ENCODE results near the gene CLMN. TPM values are rescaled to one million over a fixed set of nuclear protein-coding genes. Genes with fewer than 3 reads are reported as not detected.
A peak's percentile ranks its signal among the peaks of the same experiment; 100 is the strongest.

CLMN gene
- total and polyA plus RNA-seq, 2 of the 13 experiments (the other 11 are each of a cell fraction or from before 2014, with no cell fraction given) = 15.1 to 16.7 TPM

DNA sequence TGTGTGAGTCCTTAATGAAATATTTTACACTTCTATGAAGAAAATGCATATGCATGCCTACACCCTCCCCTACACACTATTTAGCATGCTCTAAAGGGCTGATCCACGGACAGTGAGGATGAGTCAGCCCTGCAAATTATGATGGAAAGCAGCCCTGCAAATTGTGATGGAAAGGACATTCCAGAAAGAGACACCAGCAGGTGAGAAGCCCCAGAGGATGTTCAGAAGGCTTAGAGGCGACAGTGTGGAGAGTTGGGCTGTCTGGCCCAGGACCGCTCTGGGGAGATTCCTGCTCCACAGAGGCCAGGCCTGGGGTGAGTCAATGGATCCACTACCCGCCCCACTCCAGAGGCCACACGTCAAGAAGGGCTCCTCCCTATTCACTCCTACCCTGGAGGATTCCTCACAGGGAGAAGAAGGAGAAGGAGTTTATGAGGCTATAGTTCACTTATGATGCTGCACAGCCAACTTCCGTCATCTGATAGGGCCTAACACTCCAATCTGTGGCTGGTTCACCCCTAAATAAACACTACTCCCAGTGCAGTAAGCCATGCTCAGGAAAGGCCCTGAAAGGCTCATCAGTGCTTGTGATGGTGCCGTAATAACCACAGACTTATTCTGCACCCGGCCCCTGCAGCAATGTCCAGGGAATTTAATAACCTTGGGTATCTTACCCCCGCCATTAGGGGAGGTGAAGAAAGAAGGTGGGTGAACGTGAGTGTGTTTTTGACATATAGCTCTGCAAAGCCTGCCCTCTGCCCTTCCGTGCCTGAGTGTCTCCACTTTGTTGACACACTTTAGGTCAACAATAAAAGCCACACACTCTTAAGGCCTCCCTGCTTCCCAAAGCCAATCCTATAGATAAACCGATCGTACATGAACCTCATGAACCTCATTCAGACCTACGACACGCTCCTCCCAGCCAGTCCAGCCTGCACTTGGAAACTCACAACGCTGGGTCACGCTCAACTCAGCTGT, 46.4 kb downstream of the CLMN start (continued):
- TF ChIP-seq, protein P1, sequence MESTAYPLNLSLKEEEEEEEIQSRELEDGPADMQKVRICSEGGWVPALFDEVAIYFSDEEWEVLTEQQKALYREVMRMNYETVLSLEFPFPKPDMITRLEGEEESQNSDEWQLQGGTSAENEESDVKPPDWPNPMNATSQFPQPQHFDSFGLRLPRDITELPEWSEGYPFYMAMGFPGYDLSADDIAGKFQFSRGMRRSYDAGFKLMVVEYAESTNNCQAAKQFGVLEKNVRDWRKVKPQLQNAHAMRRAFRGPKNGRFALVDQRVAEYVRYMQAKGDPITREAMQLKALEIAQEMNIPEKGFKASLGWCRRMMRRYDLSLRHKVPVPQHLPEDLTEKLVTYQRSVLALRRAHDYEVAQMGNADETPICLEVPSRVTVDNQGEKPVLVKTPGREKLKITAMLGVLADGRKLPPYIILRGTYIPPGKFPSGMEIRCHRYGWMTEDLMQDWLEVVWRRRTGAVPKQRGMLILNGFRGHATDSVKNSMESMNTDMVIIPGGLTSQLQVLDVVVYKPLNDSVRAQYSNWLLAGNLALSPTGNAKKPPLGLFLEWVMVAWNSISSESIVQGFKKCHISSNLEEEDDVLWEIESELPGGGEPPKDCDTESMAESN (CRISPR knock-in tag; conservative IDR thresholded peaks at IDR 0.05) = no peak
- TF ChIP-seq FOXA1 (IDR thresholded peaks at IDR 0.05) (no peak), FOXA1 (CRISPR knock-in tag; IDR thresholded peaks at IDR 0.05) (peak; percentile 65; the same call in 1 of the 2 replicates), SALL1 (CRISPR knock-in tag; IDR thresholded peaks at IDR 0.05) (peak; percentile 67), RBM22 (optimal IDR thresholded peaks at IDR 0.05; ENCODE audit: low read length) (no peak), GABPB1 (CRISPR knock-in tag; IDR thresholded peaks at IDR 0.05) (no peak; the same call in 1 of the 2 replicates), ZNF850 (CRISPR knock-in tag; conservative IDR thresholded peaks at IDR 0.05) (no peak), TCF7 (IDR thresholded peaks at IDR 0.05; ENCODE audit: low read depth) (peak; percentile 34; the same call in 1 of the 2 replicates), WIZ (CRISPR knock-in tag; IDR thresholded peaks at IDR 0.05) (no peak), ZNF790 (CRISPR knock-in tag; IDR thresholded peaks at IDR 0.05; ENCODE audit: borderline replicate concordance) (no peak), ZNF703 (CRISPR knock-in tag; IDR thresholded peaks at IDR 0.05; ENCODE audit: borderline replicate concordance) (0 out of 2 replicates have a peak, but pooled peaks have one; percentile 21), ZNF768 (CRISPR knock-in tag; IDR thresholded peaks at IDR 0.05) (no peak), TAF15 (IDR thresholded peaks at IDR 0.05; ENCODE audit: low read depth, low read length, poor library complexity, severe bottlenecking) (no peak), HMGA1 (CRISPR knock-in tag; conservative IDR thresholded peaks at IDR 0.05) (no peak), POGZ (CRISPR knock-in tag; IDR thresholded peaks at IDR 0.05) (peak; percentile 34; the same call in 1 of the 2 replicates), JARID2 (CRISPR knock-in tag; IDR thresholded peaks at IDR 0.05; ENCODE audit: insufficient replicate concordance) (no peak), HOXA3 (CRISPR knock-in tag; IDR thresholded peaks at IDR 0.05) (peak; percentile 74; the same call in 1 of the 2 replicates), SATB2 (CRISPR knock-in tag; IDR thresholded peaks at IDR 0.05) (no peak), TGIF2 (CRISPR knock-in tag; IDR thresholded peaks at IDR 0.05) (no peak)
- TF ChIP-seq, protein P2, sequence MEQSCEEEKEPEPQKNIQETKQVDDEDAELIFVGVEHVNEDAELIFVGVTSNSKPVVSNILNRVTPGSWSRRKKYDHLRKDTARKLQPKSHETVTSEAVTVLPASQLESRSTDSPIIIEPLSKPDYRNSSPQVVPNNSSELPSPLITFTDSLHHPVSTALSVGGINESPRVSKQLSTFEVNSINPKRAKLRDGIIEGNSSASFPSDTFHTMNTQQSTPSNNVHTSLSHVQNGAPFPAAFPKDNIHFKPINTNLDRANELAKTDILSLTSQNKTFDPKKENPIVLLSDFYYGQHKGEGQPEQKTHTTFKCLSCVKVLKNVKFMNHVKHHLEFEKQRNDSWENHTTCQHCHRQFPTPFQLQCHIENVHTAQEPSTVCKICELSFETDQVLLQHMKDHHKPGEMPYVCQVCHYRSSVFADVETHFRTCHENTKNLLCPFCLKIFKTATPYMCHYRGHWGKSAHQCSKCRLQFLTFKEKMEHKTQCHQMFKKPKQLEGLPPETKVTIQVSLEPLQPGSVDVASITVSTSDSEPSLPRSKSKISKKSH (CRISPR knock-in tag; IDR thresholded peaks at IDR 0.05; ENCODE audit: borderline replicate concordance) = no peak

All from HepG2 (cell line).